Measurements from ENCODE around the gene BABAM2.

GRCh38 chr2:28354920-28355520 lies 464.5 kb downstream of the BABAM2 start:
- TF ChIP-seq CTCF (IDR thresholded peaks at IDR 0.05), result no peak
- TF ChIP-seq POLR2A (IDR thresholded peaks at IDR 0.05), result no peak
- no peak for TF ChIP-seq EP300 (IDR thresholded peaks at IDR 0.05)
